Activated CD4-positive, alpha-beta T cell treated with anti-CD3 and anti-CD28 coated beads for 1 hour (primary cell): ENCODE data around the gene TNNC1.
A peak's percentile ranks its signal among the peaks of the same experiment; 100 is the strongest.

Experiments
- DNase-seq: peaks from one replicate; pipeline ENCODE4 v3.0.0-alpha.2; 2020

The TNNC1 gene

DNA sequence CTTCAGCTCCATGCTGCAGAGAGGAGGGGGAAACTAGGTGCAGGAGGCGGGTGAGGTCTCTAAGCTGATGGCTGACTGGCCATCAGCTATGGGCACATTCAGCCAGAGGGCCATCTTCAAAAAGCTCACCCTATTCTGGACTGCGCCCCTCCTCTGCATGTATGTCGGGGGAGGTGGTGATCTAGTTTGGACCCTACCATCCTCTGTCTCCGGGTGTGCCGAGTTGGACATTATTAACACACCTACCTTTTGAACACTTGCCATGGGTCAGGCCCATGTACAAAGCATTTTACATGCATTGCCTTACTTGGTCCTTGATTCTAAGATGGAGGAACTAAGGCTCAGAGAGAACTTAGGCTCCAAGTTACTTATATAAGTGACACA is 3.0 kb upstream of the TNNC1 start:
- no peak for DNase-seq

DNA sequence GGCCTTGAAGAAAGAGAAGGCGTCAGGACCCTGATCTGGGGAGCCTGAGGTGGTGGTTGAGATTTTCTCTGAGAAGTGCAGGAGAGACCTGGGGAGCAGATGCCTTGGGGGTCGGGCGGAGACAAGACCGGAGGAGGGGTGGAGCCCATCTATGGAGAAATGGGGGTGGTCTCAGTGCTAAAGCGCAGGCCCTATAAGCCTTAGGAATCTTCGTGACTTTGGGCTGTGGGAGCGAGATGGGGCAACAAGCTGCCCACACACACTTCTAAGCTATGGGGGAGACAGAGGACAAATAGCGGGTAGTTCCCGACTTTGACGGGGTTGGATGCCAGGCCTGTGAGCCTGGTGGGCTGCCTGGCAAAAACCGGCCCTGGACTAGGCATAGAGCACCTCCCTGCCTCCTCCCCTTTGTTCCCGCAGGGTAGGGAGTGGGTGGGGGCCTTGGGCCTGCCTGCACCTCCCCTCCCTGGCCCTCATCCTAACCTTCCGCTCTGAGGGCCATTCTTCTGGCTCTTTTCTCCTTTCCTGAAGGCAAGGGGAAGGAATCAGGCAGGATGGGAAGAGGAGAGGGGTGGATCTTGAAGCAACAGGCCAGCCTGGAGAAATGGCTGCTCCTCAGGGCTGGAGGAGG is 2.4 kb upstream of the TNNC1 start:
- DNase-seq, result no peak

DNA sequence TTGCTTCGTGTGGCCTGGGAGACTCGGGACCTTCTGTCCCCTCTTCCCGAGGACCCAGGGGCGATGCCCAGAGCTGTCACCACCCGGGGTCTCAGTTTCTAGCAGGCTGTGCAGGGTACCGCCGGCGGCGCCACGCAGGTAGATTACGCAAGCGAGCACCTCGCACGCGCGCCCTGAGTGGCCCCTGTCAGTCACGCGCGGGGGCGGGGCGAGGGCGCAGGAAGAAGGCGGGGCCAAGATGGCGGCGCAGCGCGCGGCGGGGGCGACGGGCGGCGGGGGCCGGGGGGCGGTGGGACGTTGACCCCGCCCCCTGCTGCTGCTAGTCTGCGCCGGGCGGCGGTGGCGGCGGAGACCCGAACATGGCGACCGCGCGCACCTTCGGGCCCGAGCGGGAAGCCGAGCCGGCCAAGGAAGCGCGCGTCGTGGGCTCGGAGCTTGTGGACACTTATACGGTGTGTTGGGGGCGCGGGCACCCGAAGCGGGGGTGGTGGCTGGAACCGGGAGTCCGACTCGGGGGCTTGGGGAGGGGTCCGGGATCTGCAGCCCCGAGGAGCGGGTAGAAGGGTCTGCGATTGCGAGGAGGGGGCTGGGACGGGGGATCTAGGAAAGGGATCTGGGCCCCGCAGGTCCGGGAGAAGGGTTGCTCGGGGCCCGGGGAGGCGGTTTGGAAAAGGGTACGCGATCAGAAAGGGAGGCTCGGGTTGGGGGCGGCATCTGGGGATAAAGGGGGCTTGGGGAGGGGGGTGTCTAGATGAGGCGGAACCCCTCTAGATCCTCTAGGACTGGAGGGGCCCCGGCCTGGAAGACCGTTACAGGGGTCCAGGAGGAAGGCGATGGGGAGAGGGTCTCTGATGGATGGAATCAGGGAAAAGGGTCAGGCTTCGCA is 1.7 kb upstream of the TNNC1 start, which contains the start of gene NISCH:
TSS of gene NISCH (plus strand) at position 322 of the 886 bp plus-strand sequence. CDS start at position 360, 38 bp downstream.
- peak; percentile 95 for DNase-seq

DNA sequence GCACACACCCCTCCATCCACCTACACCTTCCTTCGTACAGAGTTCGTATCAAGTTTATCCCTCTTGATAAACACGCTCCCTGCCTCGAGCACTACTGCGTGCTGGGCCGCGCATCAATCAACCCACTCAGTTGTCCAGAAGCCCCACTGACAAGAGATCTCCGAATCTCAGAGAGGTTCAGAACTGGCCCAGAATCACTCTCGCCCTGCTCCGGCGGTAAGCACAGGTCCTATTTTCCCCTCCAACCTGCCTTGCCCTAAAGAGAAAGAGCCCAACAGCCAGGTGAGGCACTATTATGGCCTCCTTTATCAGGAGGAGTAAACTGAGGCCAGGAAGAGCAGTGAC is 1.1 kb upstream of the TNNC1 start:
- no peak for DNase-seq

GRCh38 chr3:52454250-52454937 is 553 bp upstream of the TNNC1 start:
- no peak for DNase-seq

DNA sequence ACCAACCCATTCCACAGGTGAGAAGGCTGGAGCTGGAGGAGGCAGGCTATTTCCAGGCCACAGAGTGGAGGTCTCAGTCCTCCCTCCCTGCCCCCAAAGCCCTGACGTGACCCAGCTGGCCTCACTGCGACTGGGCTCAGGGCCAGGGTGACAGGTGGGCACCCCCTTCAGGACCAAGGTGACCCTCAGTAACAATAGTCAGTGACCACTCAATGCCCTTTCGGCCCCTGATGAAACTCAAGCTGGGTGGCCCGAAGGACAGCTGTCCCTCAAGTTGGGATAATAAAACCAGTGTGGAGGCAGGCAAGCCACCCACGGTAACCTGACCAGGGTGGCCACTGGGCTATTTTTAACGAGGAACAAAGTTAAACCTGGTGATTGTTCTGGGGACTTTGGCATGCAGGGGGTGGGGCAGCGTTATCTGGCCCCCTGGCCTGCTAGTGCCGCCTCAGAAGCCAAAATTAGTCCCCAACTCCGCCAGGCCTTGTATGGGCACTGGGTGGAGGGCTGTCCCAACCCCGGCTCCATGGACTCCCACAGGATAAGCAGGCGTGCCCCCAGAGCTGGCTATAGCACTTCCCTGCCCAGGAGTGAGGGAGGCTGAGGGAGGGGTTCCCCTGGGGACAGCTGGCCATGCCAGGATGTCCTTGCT is 1.1 kb downstream of the TNNC1 start:
- no peak for DNase-seq

- no peak for DNase-seq
Measured at GRCh38 chr3:52452126-52452525, 1.7 kb downstream of the TNNC1 start.

DNA sequence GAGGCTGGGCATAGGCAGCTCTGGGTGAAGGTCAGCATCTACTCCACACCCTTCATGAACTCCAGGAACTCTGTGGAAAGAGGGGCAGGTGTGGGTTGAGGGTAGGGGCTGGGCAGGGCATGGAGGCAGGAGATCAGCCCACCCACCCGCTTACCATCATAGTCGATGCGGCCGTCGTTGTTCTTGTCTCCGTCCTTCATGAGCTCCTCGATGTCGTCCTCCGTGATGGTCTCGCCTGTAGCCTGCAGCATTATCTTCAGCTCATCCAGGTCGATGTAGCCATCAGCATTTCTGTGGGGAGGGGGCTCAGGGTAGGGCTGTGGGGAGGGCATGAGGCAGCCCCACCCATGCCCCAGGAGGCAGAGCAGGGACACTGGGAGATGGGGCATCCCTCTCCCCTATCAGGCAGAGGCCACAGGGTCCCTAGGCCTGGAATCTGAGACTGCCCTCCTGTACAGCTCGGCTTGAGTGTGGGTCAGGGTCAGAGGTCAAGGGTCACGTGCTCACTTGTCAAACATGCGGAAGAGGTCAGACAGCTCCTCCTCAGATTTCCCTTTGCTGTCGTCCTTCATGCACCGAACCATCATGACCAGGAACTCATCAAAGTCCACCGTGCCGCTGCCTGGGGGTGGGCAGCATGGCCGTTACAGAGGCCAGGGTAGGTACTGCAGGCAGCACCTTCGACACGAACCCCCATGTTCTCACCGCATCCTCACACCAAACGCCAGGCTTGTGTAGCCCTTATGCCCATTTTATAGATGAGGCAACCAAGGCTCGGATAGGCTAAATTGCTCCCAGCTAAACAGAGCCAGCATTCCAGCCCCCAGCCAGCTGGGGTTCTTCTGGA is 2.4 kb downstream of the TNNC1 start:
- DNase-seq, result no peak

DNA sequence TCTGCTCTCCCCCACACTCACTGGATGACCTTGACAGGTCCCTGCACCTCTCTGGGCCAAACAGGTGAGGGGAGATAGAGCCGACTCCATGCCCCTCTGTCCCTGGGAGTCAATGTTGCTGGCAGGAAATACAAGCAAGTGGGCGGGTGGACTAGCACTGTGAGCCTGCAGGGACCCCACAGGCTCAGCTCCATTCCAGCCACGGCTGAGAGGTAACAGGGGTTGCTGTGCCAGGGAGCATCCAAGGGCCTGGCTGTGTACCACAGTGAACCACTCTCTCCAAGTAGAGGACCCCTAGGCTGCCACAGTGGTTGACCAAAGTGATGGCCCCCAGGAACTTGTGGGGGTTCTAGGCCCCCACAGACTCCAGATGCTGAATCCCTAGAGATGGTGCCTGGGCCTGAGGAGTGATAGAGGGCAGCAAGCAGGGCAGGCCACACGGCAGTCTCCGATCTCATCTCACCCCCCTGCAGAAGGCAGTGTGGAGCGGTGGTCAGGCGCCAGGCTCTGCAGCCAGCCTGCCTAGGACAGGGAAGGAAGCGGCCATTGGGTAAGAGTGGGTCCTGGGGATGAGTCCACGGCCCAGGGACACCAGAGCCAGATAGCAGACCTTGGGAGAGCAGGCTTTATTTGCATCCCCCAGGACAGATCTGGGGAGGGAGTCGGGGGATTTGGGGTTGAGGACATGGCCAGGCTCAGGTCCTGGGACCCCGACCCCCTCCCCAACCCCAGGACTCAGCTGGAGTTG is 3.2 kb downstream of the TNNC1 start:
- DNase-seq, result no peak

- no peak for DNase-seq
Measured at GRCh38 chr3:52447512-52448355, 6.1 kb downstream of the TNNC1 start.

GRCh38 chr3:52446631-52447511 is 7.0 kb downstream of the TNNC1 start:
- DNase-seq, result peak; percentile 52

DNA sequence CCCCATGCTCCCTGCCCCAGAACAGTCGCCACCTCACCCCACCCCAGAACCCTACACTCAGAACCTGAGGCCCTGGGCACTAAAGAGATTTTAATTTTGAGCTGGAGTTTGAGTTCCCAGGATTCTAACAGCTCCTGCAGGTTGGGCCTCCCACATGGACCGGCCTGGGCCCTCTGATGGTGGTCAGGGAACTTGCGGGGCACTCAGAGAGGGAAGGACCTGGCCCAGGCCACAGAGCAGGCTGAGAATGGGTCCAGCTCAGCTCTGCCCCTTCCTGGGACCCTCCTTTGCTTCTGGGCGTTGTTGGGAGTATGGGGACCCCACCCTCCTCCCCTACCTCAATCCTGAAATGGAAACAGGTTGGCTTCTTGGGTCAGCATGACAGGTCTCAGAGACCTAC is 7.8 kb downstream of the TNNC1 start:
- no peak for DNase-seq

DNA sequence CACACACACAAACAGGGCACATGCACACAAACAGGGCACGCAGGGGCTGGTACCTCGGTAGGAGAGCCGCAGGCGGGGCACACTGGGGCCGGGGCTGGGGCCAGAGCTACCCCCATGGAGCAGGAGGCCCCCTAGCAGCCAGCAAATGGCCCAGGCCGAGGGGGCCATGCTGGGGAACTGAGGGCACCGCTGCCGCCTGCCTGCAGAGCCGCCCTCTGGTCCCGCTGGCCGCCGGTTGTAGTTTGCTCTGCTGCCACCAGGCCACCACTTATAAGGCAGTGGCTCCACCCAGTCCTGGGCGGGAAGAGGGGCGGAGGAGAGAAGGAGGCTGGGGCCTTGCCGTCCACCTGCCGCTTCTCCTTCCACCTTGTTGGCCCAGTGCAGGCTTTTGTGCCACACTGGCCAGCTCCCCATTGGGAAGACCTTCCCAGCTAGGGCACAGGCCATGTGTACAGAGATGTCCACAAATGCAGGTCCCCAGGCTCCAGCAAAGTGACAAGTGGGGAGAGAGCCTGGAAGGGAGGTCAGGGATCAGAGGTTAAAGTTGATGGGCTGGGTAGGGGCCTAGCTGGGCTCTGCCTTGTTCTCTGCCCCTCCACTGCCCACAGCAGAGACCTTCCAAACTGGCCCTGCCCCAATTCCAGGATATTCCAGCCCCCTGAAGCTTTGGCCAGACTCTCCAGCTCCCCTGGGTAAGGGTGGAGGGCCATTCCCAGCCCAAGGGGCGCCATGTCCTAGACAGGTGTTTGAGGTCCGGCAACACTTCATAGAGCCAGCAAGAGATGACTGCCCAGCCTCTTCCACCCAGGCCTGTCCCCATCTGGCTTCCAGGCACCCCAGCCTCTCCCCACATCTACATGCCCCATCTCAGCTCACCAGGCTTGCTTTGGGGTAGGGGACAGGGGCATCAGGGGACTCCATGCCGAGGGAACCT is 8.7 kb downstream of the TNNC1 start, which contains the start of gene SEMA3G:
TSS of gene SEMA3G (minus strand) at position 244 of the 934 bp plus-strand sequence. CDS start at position 168, 76 bp downstream.
- DNase-seq, result peak; percentile 56

GRCh38 chr3:52443791-52444687 is 9.8 kb downstream of the TNNC1 start:
- no peak for DNase-seq

DNA sequence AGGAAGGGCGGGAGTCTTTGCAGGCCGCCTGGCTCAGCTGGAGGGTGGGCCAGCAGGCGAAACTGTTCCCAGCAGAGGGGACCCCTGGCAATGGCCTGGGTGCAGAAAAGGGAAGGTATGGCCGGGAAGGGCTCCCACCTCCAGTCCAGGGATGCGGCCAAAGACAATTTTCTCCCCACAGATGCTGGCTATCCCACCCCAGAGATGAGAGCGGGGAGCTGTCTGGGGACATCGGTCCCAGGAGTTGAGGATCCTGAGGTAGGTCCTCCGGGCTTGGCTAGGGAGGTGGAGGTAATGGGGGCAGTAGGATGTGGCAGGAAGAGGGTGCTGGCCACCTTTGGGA is 10.6 kb downstream of the TNNC1 start:
- DNase-seq, result no peak

GRCh38 chr3:52442409-52443267 is 11.2 kb downstream of the TNNC1 start:
- DNase-seq, result no peak
